HL-60 (cell line): ENCODE data around the gene GGA1.
"Not testable (repeated sequence)": the region's sequence is repeated elsewhere in the genome, so short reads cannot be mapped to it uniquely, and the experiment has no call there.

Experiments
- DNase-seq, 2 experiments: peaks; one replicate each; pipeline ENCODE4 v3.0.0-alpha.2; 2010 to 2020; ENCODE audit warnings: low read depth in 1 of 2, low spot score in 1 of 2
- H3K27ac ChIP-seq: fragments of 250-450 bp; sonication (Bioruptor Pico); replicated peaks from 2 replicates; pipeline ENCODE4 v1.5.1; 2020; ENCODE audit warnings: mild to moderate bottlenecking, moderate library complexity
- H3K27me3 ChIP-seq: fragments of 250-450 bp; sonication (Bioruptor Pico); 2 replicates; pipeline ENCODE4 v1.5.1; 2021; ENCODE audit warnings: mild to moderate bottlenecking, moderate library complexity; ENCODE audit not compliant: insufficient read depth, poor library complexity, severe bottlenecking
- H3K4me3 ChIP-seq: replicated peaks from 2 replicates; pipeline ENCODE4 v1.5.1; 2011; ENCODE audit warnings: mild to moderate bottlenecking, control low read depth, low read length; ENCODE audit not compliant: insufficient read depth
- GABPA ChIP-seq: IDR thresholded peaks from 2 replicates; pipeline ENCODE4 v1.6.1; 2012; ENCODE audit warnings: low read depth
- POLR2AphosphoS5 ChIP-seq: IDR thresholded peaks from 2 replicates; pipeline ENCODE4 v1.6.1; 2012; ENCODE audit warnings: low read depth
- SPI1 ChIP-seq: IDR thresholded peaks from 2 replicates; pipeline ENCODE4 v1.6.1; 2012; ENCODE audit warnings: low read depth, mild to moderate bottlenecking, borderline replicate concordance
- TF ChIP-seq, protein P1 (sequence below): IDR thresholded peaks from one replicate; pipeline ENCODE4 v1.5.1; 2011; ENCODE audit warnings: low read length, control low read depth, inconsistent platforms; ENCODE audit not compliant: insufficient read depth
- TF ChIP-seq, protein P2 (sequence below): IDR thresholded peaks from 2 replicates; pipeline ENCODE4 v1.6.1; 2012; ENCODE audit warnings: low read depth; ENCODE audit not compliant: insufficient replicate concordance

GGA1 gene

DNA sequence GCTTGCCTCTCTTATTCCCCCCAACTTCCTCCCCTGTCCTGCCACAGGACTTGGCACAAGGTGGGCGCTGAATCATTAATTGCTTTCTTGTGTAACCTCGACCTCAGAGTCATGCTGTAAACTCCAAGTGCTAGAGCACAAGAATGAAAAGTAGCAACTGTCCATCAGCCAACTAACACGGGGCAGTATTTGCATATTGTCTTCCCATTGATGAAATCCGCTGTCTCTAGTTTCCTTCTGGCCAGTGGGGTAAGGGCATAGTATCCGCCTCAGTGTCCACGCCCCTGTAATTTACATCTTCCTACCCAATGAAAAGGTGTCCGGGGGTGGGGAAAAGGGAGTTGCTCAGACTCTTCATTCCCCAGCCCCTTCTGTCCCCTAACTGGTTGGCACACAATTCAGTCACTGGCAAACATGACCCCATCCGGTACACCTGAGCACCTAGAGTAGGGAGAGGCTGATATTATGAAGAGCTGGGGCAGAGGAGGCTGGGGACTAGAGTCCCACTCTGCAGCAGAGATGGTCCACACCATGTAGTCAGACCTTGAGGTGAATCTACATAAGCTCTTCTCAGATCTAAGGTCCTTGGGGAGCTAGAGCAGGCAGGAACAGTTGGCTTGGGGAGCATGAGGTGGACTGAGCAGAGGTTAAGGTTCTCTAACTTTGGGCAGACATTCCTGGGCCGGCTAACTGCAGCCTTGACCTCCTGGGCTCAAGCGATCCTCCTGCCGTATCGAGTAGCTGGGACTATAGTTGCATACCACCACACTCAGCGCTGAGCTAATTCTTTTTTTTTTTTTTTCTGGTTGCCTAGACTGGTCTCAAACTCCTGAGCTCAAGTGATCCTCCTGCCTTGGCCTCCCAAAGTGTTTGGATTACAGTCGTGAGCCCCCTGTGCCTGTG lies 6.8 kb upstream of the GGA1 start:
- H3K27me3 ChIP-seq = peaks cover under 1% of the 10 kb centered on the region
- H3K27ac ChIP-seq = no peak overlapping the region
- TF ChIP-seq, protein P1, sequence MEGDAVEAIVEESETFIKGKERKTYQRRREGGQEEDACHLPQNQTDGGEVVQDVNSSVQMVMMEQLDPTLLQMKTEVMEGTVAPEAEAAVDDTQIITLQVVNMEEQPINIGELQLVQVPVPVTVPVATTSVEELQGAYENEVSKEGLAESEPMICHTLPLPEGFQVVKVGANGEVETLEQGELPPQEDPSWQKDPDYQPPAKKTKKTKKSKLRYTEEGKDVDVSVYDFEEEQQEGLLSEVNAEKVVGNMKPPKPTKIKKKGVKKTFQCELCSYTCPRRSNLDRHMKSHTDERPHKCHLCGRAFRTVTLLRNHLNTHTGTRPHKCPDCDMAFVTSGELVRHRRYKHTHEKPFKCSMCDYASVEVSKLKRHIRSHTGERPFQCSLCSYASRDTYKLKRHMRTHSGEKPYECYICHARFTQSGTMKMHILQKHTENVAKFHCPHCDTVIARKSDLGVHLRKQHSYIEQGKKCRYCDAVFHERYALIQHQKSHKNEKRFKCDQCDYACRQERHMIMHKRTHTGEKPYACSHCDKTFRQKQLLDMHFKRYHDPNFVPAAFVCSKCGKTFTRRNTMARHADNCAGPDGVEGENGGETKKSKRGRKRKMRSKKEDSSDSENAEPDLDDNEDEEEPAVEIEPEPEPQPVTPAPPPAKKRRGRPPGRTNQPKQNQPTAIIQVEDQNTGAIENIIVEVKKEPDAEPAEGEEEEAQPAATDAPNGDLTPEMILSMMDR = no peak
- TF ChIP-seq, protein P2, sequence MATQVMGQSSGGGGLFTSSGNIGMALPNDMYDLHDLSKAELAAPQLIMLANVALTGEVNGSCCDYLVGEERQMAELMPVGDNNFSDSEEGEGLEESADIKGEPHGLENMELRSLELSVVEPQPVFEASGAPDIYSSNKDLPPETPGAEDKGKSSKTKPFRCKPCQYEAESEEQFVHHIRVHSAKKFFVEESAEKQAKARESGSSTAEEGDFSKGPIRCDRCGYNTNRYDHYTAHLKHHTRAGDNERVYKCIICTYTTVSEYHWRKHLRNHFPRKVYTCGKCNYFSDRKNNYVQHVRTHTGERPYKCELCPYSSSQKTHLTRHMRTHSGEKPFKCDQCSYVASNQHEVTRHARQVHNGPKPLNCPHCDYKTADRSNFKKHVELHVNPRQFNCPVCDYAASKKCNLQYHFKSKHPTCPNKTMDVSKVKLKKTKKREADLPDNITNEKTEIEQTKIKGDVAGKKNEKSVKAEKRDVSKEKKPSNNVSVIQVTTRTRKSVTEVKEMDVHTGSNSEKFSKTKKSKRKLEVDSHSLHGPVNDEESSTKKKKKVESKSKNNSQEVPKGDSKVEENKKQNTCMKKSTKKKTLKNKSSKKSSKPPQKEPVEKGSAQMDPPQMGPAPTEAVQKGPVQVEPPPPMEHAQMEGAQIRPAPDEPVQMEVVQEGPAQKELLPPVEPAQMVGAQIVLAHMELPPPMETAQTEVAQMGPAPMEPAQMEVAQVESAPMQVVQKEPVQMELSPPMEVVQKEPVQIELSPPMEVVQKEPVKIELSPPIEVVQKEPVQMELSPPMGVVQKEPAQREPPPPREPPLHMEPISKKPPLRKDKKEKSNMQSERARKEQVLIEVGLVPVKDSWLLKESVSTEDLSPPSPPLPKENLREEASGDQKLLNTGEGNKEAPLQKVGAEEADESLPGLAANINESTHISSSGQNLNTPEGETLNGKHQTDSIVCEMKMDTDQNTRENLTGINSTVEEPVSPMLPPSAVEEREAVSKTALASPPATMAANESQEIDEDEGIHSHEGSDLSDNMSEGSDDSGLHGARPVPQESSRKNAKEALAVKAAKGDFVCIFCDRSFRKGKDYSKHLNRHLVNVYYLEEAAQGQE = no peak
- TF ChIP-seq POLR2AphosphoS5 = no peak
- DNase-seq = no peak
- no peak overlapping the region for H3K4me3 ChIP-seq

DNA sequence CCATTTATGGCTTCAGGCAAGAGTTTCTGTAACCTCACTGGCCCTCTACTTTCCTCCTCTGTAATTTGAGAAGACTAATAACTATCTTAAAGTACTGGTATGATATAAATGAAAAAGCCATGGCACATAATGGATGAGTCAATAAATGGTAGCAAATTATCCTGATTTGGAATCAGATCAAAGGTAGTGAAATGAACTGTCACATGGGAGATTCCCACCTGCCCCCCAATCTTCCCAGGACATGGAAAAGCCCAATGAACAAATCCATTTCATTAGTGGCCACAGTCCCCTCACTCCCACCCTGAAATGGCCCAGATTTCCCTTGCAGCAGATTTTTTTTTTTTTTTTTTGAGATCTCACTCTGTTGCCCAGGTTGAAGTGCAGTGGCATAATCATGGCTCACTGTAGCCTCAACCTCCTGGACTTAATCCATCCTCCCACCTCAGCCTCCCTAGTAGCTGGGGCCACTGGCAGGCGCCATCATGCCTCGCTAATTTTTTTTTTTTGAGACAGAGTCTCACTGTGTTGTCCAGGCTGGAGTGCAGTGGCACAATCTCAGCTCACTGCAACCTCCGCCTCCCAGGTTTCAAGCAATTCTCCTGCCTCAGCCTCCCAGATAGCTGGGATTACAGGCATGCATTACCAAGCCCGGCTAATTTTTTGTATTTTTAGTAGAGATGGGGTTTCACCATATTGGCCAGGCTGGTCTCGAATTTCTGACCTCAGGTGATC lies 5.9 kb upstream of the GGA1 start:
- not testable (repeated sequence) for H3K27ac ChIP-seq, H3K4me3 ChIP-seq, H3K27me3 ChIP-seq, DNase-seq

DNA sequence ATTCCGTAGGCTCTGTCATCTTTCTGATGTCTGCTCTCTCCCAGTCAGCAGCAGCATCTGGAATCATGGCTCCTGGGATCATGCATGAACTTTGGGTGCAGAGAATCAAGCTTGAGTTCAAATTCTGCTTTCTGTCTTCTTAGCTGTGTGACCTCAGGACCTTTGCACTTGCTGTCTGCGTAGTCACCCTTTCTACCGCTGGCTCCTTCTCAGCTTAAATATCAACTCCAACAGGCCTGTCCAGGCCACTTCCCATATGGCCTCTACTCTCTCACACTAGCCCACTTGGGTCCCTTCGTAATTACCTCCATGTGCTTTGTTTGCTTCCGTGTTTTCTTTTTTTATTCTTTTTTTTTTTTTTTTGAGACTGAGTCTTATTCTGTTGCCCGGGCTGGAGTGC lies 4.6 kb upstream of the GGA1 start:
- TF ChIP-seq, protein P1 = no peak
- no peak for TF ChIP-seq GABPA
- no peak for TF ChIP-seq POLR2AphosphoS5
- TF ChIP-seq, protein P2 = no peak
- no peak for TF ChIP-seq SPI1
- no peak overlapping the region for H3K4me3 ChIP-seq
- DNase-seq = no peak
- no peaks in the 10 kb centered on the region for H3K27me3 ChIP-seq
- H3K27ac ChIP-seq = no peak overlapping the region

DNA sequence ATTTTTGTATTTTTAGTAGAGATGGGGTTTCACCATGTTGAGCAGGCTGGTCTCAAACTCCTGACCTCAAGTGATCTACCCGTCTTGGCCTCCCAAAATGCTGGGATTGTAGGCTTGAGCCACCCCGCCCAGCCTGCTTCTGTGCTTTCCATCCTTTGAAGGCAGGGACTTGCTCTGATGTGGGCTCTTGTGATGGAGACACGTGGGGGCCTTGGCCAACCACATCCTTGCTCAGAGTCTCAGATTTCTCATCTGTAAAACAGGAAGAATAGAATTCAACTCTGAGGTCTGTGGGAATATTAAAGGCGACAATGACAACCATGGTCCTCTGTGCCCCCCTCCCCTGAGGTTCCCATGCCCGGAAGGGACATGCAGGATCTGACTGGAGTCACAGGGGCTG lies 3.8 kb upstream of the GGA1 start:
- H3K27ac ChIP-seq = no peak overlapping the region
- H3K27me3 ChIP-seq = no peaks in the 10 kb centered on the region
- no peak for TF ChIP-seq POLR2AphosphoS5
- DNase-seq = no peak
- H3K4me3 ChIP-seq = no peak overlapping the region
